GM11168 (cell line): ENCODE measurements around the gene LRBA.
"Not testable (repeated sequence)": the region's sequence is repeated elsewhere in the genome, so short reads cannot be mapped to it uniquely, and the experiment has no call there.

Experiments
- in situ Hi-C: fragments of 300-500 bp; cut with MboI; formaldehyde crosslinking; loops from one replicate; pipeline ENCODE4 v1.12.0; 2022; ENCODE audit warnings: low sequenced_read_pairs; ENCODE audit not compliant: unreplicated experiment

The LRBA gene

GRCh38 chr4:150395872-150396271 lies 619.2 kb downstream of the LRBA start:
- in situ Hi-C loops: no loop called here

GRCh38 chr4:150394046-150394445 lies 621.0 kb downstream of the LRBA start:
- in situ Hi-C loops: no loop called here

- in situ Hi-C loops: no loop called here
These were observed 624.0 kb downstream of the LRBA start for GRCh38 chr4:150391052-150391451.

GRCh38 chr4:150390531-150390910 lies 624.6 kb downstream of the LRBA start:
- in situ Hi-C loops: no loop called here

GRCh38 chr4:150389896-150390530 lies 625.1 kb downstream of the LRBA start:
- in situ Hi-C loops: no loop called here

GRCh38 chr4:150387981-150388380 lies 627.1 kb downstream of the LRBA start:
- in situ Hi-C loops: no loop called here

- in situ Hi-C loops: not testable (repeated sequence)
These were observed 628.7 kb downstream of the LRBA start for GRCh38 chr4:150386415-150386814.

- in situ Hi-C loops: no loop called here
These were observed 629.5 kb downstream of the LRBA start for GRCh38 chr4:150385606-150386005.

- in situ Hi-C loops: no loop called here
These were observed 630.8 kb downstream of the LRBA start for GRCh38 chr4:150384249-150384648.

- in situ Hi-C loops: no loop called here
These were observed 633.1 kb downstream of the LRBA start for GRCh38 chr4:150382028-150382427.

GRCh38 chr4:150381609-150382008 lies 633.5 kb downstream of the LRBA start:
- in situ Hi-C loops: no loop called here

GRCh38 chr4:150381036-150381435 lies 634.0 kb downstream of the LRBA start:
- in situ Hi-C loops: no loop called here

- in situ Hi-C loops: no loop called here
These were observed 635.6 kb downstream of the LRBA start for GRCh38 chr4:150379454-150379853.

GRCh38 chr4:150375025-150375424 lies 640.1 kb downstream of the LRBA start:
- in situ Hi-C loops: no loop called here

GRCh38 chr4:150371869-150372268 lies 643.2 kb downstream of the LRBA start:
- in situ Hi-C loops: no loop called here

GRCh38 chr4:150369434-150370380 lies 645.4 kb downstream of the LRBA start:
- in situ Hi-C loops: no loop called here

- in situ Hi-C loops: no loop called here
These were observed 646.4 kb downstream of the LRBA start for GRCh38 chr4:150368667-150369066.

GRCh38 chr4:150367326-150367725 lies 647.8 kb downstream of the LRBA start:
- in situ Hi-C loops: no loop called here

GRCh38 chr4:150366487-150366999 lies 648.5 kb downstream of the LRBA start:
- in situ Hi-C loops: no loop called here

- in situ Hi-C loops: no loop called here
These were observed 651.1 kb downstream of the LRBA start for GRCh38 chr4:150363721-150364688.
